Heart right ventricle (tissue), 16 donors: ENCODE measurements around the gene UBALD2. TPM values are rescaled to one million over a fixed set of nuclear protein-coding genes. Genes with fewer than 3 reads are reported as not detected.
"Not testable (repeated sequence)": the region's sequence is repeated elsewhere in the genome, so short reads cannot be mapped to it uniquely, and the experiment has no call there.

Experiments used
- ATAC-seq, 8 donors: fragments of 200-7000 bp; cut with Tn5 transposase; one replicate each; pipeline ENCODE4 v1.9.1; 2020; ENCODE audit warnings: mild to moderate bottlenecking in 8 of 8, moderate library complexity in 8 of 8, moderate number of reproducible peaks in 1 of 8
- DNase-seq, 2 donors: peaks; one replicate each; pipeline ENCODE4 v3.0.0-alpha.2; 2020
- H3K27ac ChIP-seq, 10 donors: fragments of 200-600 bp; sonication (generic) in 2 of 10; one replicate each; pipeline versions ENCODE4 v1.5.0 to v1.8.0; 2020 to 2022; ENCODE audit warnings: mild to moderate bottlenecking in 3 of 10
- H3K27me3 ChIP-seq, 7 donors: fragments of 200-600 bp; one replicate each; pipeline ENCODE4 v1.8.0; 2021 to 2022; ENCODE audit warnings: mild to moderate bottlenecking in 2 of 7
- H3K36me3 ChIP-seq, 9 donors: fragments of 200-600 bp; sonication (generic) in 1 of 9; one replicate each; pipeline versions ENCODE4 v1.5.0 to v1.8.0; 2020 to 2022; ENCODE audit warnings: mild to moderate bottlenecking in 2 of 9
- H3K4me1 ChIP-seq, 9 donors: fragments of 200-600 bp; sonication (generic) in 1 of 9; one replicate each; pipeline versions ENCODE4 v1.5.0 to v1.8.0; 2020 to 2022; ENCODE audit warnings: mild to moderate bottlenecking in 4 of 9
- H3K4me3 ChIP-seq, 10 donors: fragments of 200-600 bp; sonication (generic) in 2 of 10; one replicate each; pipeline versions ENCODE4 v1.5.0 to v1.8.0; 2020 to 2022; ENCODE audit warnings: mild to moderate bottlenecking in 7 of 10, moderate library complexity in 2 of 10
- H3K9me3 ChIP-seq, 11 donors: fragments of 200-600 bp in 10 of 11; sonication (generic) in 2 of 11; one replicate each; pipeline versions ENCODE4 v1.5.0 to v1.8.0; 2013 to 2022; ENCODE audit warnings: mild to moderate bottlenecking in 2 of 11, control low read depth in 1 of 11, moderate library complexity in 1 of 11
- WGBS, 2 donors: extraction: QIAGEN DNeasy Blood & Tissue Kit; methylation state at CpG; one replicate each; pipeline ENCODE4 v1.1.7; 2013; ENCODE audit warnings: inconsistent platforms in 1 of 2; 5-methylcytosine and 5-hydroxymethylcytosine counted together
- intact Hi-C, 10 donors: fragments of 100-400 bp; cut with DNase I; formaldehyde crosslinking; loops; one replicate each; pipeline versions ENCODE4 v1.11.1 to v1.14.2; 2022
- long read RNA-seq, 3 donors: library from polyadenylated mRNA; unstranded; transcript quantifications; one replicate each; pipeline ENCODE4 v2.0.0, GENCODE V29; 2020 to 2021
- polyA plus RNA-seq, 2 donors: library from polyadenylated mRNA; stranded (reverse); fragments of 200-250 nt; gene quantifications; one replicate each; pipeline ENCODE4 v1.2.3, GENCODE V29; 2013
- total RNA-seq, 10 donors: library from RNA; stranded (reverse); fragmentation: NEBNext Ultra II Directional in 3 of 10; extraction: Animal tissue kit (Norgen Biotek cat#: 25700) in 3 of 10; gene quantifications; one replicate each; pipeline versions ENCODE4 v1.2.1 to v1.2.4, GENCODE V29; 2021 to 2023
- TF ChIP-seq, protein P1 (sequence below), 9 donors: fragments of 200-600 bp; sonication (generic) in 2 of 9; IDR thresholded peaks; one replicate each; pipeline versions ENCODE4 v1.5.0 to v1.8.0; 2021 to 2022; ENCODE audit warnings: antibody characterized with exemption in 9 of 9, mild to moderate bottlenecking in 5 of 9, moderate library complexity in 1 of 9
- donor health status: Arrhythmogenic right ventricular cardiomyopathy.
- donor health status: ischemic (EF 13 %, LVEDD 7.1; RV severe dilation, severe dysfunction).
- donor health status: healthy with polysubstance abuse.
- donor health status: DM: no; HTN: yes; CAD: no.
- donor health status: DM: no; HTN: no; CAD: no.
- donor health status: ischemic (EF 25% LVEDD 6.9; RV normal size, moderate dysfunction).
- donor health status: ischemic (EF 25% LVEDD 5.7; RV mildly dilated, moderate dysfunction).
- donor health status: healthy.
- donor health status: DM: yes; HTN: yes; CAD: no.
- donor health status: Ischemic cardiomyopathy.
- donor health status: ischemic (EF 35%, LVEDD 5.7; RV mildly dilated, moderate dysfunction).
- donor health status: nonischemic (EF 11% LVEDD 7.7; RV severe dilation, severe dysfunction).
- donor health status: DM: yes; HTN: yes; CAD: no.
- donor health status: PGD.
- donor health status: ischemic (EF 29% LVEDD 5.4; RV normal size, mild dysfunction).
- donor health status: nonischemic (EF 23%, LVEDD 6.1; RV moderate dilation, normal function).

UBALD2 gene
- 10 to 100 TPM; 22.2 to 50.7 (median 27.6) TPM for total RNA-seq
- 10 to 100 TPM; 13.3 to 20.6 TPM for polyA plus RNA-seq
- long read RNA-seq, donor 1, transcript UBALD2-201 (3 exons, 1,593 nt), result major isoform, 9 of 23 reads
- long read RNA-seq, donor 1, partial matches to known transcripts, result 0 of 23 reads
- long read RNA-seq, donor 1, other reads (novel, unspliced or antisense), result 13 of 23 reads
- long read RNA-seq, donor 2, partial matches to known transcripts, result 0 of 15 reads
- long read RNA-seq, donor 2, other reads (novel, unspliced or antisense), result 10 of 15 reads
- long read RNA-seq, donor 3, result 0 reads

GRCh38 chr17:76264755-76265623 is at the start of gene UBALD2:
UBALD2 (plus strand) TSS chr17:76265348; CDS start chr17:76265506, 158 bp downstream.
- H3K4me1 ChIP-seq, result peaks cover 26 to 83% (median 60%) of the 10 kb centered on the region in 9 donors
- peaks cover 0 to 21% (median 0%) of the 10 kb centered on the region in 9 donors for H3K36me3 ChIP-seq
- DNase-seq (peak; percentile 99), ATAC-seq (peak; percentile 93 to 97 (median 96))
- intact Hi-C loops, result loop anchor here in 3 of 10 donors (5.0 to 10.0 kb wide), 3 partner anchors 68 to 483 kb away; partner anchors contain the start of genes MRPL38 (in 1 of the 3) and UNK (in 1 of the 3)
- 0% methylated on average over 59 to 94 of the region's 94 CpGs for WGBS, 2 donors
- H3K27ac ChIP-seq, result peak within 1 kb of the TSS; percentile 89 to 98 (median 94)
- H3K27me3 ChIP-seq, result no peaks in the 10 kb centered on the region
- no peaks in the 10 kb centered on the region for H3K9me3 ChIP-seq
- H3K4me3 ChIP-seq, result peak within 1 kb of the TSS; percentile 72 to 98 (median 94)
- TF ChIP-seq, protein P1, sequence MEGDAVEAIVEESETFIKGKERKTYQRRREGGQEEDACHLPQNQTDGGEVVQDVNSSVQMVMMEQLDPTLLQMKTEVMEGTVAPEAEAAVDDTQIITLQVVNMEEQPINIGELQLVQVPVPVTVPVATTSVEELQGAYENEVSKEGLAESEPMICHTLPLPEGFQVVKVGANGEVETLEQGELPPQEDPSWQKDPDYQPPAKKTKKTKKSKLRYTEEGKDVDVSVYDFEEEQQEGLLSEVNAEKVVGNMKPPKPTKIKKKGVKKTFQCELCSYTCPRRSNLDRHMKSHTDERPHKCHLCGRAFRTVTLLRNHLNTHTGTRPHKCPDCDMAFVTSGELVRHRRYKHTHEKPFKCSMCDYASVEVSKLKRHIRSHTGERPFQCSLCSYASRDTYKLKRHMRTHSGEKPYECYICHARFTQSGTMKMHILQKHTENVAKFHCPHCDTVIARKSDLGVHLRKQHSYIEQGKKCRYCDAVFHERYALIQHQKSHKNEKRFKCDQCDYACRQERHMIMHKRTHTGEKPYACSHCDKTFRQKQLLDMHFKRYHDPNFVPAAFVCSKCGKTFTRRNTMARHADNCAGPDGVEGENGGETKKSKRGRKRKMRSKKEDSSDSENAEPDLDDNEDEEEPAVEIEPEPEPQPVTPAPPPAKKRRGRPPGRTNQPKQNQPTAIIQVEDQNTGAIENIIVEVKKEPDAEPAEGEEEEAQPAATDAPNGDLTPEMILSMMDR (IDR thresholded peaks at IDR 0.05), result no peak

DNA sequence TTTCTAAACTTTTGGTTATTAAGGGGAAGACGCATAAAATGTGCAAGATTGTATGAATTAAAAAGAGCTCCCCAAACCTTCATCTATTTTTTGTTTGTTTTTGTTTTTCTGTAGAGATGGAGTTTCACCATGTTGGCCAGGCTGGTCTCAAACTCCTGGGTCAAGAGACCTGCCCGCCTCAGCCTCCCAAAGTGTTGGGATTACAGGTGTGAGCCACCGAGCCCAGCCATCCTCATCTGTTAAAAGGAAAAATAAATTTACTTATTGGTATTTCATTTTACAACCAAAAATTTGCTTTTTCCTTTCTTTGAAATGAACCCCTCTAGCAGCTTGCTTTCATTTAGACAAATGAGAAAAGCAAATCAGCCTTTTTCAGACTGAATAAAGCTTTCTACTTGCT is 48.1 kb upstream of the UBALD2 start:
- intact Hi-C loops, result no loop called here
- no peak for ATAC-seq
- TF ChIP-seq, protein P1 (IDR thresholded peaks at IDR 0.05), result no peak
- no peaks in the 10 kb centered on the region for H3K36me3 ChIP-seq
- WGBS, 2 donors, result 96 to 97% methylated on average over 3 of the region's 3 CpGs
- no peaks in the 10 kb centered on the region for H3K4me1 ChIP-seq
- DNase-seq, result no peak
- no peaks in the 10 kb centered on the region for H3K9me3 ChIP-seq
- no peak overlapping the region for H3K4me3 ChIP-seq
- H3K27ac ChIP-seq, result no peak overlapping the region
- no peaks in the 10 kb centered on the region for H3K27me3 ChIP-seq

- Histone ChIP-seq H3K4me3 (no peak overlapping the region), H3K27me3 (no peaks in the 10 kb centered on the region), H3K9me3 (no peaks in the 10 kb centered on the region), H3K36me3 (no peaks in the 10 kb centered on the region), H3K4me1 (no peaks in the 10 kb centered on the region), H3K27ac (no peak overlapping the region)
- TF ChIP-seq, protein P1 (IDR thresholded peaks at IDR 0.05), result no peak
- intact Hi-C loops, result no loop called here
- WGBS, 2 donors, result 78 to 86% methylated on average over 7 of the region's 7 CpGs
- ATAC-seq, result peak in 2 of 8 donors; percentile 28 to 44
- DNase-seq, result no peak
Observed at GRCh38 chr17:76219670-76220383, 45.3 kb upstream of the UBALD2 start.

DNA sequence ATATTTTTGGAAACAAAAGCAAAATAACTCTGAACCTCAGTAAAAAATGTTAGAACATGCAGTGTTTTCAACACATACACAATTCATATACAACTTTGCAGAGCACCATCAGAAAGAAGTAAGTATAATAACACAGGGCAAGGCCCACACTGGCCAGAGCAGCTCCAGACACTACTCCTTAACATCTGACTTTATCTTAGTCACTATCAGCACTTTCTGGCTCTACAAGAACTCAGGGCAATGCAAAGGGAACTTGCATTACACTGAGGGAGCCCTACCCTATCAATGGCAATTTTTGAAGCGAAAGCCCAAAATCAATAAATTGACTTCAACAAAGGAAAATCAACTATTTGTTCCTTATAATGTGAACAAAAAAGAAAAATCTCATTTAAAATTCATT is 41.3 kb upstream of the UBALD2 start:
- no peak overlapping the region for H3K4me3 ChIP-seq
- ATAC-seq (no peak), DNase-seq (no peak)
- WGBS, 2 donors, result 92 to 97% methylated on average over 1 of the region's 1 CpG
- intact Hi-C loops, result no loop called here
- no peak overlapping the region for H3K27ac ChIP-seq
- TF ChIP-seq, protein P1 (IDR thresholded peaks at IDR 0.05), result no peak
- H3K9me3 ChIP-seq, result no peaks in the 10 kb centered on the region
- H3K27me3 ChIP-seq, result no peaks in the 10 kb centered on the region
- no peaks in the 10 kb centered on the region for H3K36me3 ChIP-seq
- no peaks in the 10 kb centered on the region for H3K4me1 ChIP-seq

DNA sequence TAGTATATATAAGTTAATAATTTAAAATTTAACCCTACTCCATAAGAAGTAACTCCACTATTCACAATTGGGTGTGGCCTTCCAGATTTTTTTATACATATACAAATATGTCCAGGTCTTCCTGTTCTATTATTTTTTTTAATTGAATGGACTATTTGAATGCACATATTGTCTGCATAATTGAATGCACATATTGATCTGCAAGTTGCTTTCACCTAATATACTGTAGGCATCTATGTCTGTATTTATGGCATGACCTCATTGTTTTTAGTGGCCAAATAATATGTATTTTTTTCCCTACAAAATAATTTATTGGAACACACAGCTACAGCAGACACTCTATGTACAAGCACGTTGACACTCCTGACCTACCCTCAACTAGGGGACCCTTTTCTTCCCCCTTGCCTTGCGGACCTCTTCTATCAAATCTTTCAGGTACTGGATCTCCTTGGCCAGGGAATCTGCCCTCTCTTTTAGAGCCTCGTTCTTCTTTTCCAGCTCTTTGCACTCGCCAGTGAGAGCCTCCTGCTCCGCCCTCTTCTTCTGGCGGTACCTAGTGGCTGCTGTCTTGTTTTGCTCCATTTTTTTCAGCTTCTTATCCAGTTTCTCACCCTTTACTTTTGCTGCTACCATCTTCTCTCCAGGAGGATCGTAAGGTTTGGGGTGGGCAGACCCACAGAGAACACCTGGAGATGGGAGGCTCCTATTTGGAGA is 39.6 kb upstream of the UBALD2 start:
- H3K4me3 ChIP-seq, H3K36me3 ChIP-seq, H3K27me3 ChIP-seq, H3K4me1 ChIP-seq, ATAC-seq, H3K27ac ChIP-seq, H3K9me3 ChIP-seq, DNase-seq: not testable (repeated sequence)
- intact Hi-C loops, result loop anchor here in 1 of 10 donors (5.0 kb wide), 1 partner anchor 1557 kb away; no protein-coding TSS in a partner anchor
- 79 to 80% methylated on average over 6 to 7 of the region's 7 CpGs for WGBS, 2 donors

DNA sequence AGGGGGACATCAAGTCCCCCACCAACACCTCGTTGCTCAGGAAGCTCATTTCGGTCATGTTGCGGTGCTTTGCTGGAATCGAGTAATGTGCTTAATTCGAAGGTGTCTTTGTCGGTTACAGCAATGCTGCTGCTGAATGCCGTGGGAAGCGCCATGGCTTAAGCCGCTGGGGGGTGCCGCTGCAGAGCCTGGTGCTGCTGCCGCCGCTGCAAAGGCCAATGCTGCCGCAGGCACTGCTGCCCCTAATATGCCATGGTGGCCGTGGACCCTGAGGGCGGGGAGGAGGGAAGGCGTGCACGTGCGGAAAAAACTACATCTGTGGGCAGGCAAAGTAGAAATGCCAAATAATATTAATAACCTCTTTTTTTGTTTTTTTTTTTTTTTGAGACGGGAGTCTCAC is 38.4 kb upstream of the UBALD2 start:
- not testable (repeated sequence) for DNase-seq, H3K27ac ChIP-seq, H3K4me3 ChIP-seq, H3K9me3 ChIP-seq, H3K4me1 ChIP-seq, ATAC-seq, H3K36me3 ChIP-seq, H3K27me3 ChIP-seq
- WGBS, 2 donors, result 90 to 91% methylated on average over 19 of the region's 19 CpGs
- intact Hi-C loops, result loop anchor here in 1 of 10 donors (5.0 kb wide), 1 partner anchor 1556 kb away; no protein-coding TSS in a partner anchor
